HT-29 (cell line): Measurements from ENCODE around the gene RIC3. TPM values are rescaled to one million over a fixed set of nuclear protein-coding genes. Genes with fewer than 3 reads are reported as not detected.
"Not testable (repeated sequence)": the region's sequence is repeated elsewhere in the genome, so short reads cannot be mapped to it uniquely, and the experiment has no call there.

Experiments used
- DNase-seq: peaks from one replicate; pipeline ENCODE4 v3.0.0-alpha.2; 2015; ENCODE audit warnings: low spot score
- total RNA-seq: library from RNA; depleted of rRNA; stranded (reverse); fragments of >200 nt; shearing (Covaris generic); gene quantifications from 2 replicates; pipeline ENCODE4 v1.2.3, GENCODE V29; 2014

Gene RIC3
- total RNA-seq, 1 experiment from 2014 or later: not detected

- DNase-seq: peak; percentile 78
Observed at GRCh38 chr11:8192016-8192895, 23.4 kb upstream of the RIC3 start.

- DNase-seq: no peak
Observed at GRCh38 chr11:8190431-8190830, 21.6 kb upstream of the RIC3 start.

GRCh38 chr11:8186429-8186828 is 17.6 kb upstream of the RIC3 start:
- DNase-seq: no peak

- DNase-seq: no peak
Observed at GRCh38 chr11:8183111-8183510, 14.3 kb upstream of the RIC3 start.

GRCh38 chr11:8180469-8180868 is 11.6 kb upstream of the RIC3 start:
- DNase-seq: no peak

- no peak for DNase-seq
Observed at GRCh38 chr11:8178297-8178696, 9.5 kb upstream of the RIC3 start.

GRCh38 chr11:8177136-8177535 is 8.3 kb upstream of the RIC3 start:
- DNase-seq: no peak

- no peak for DNase-seq
Observed at GRCh38 chr11:8167796-8168195, 1.0 kb downstream of the RIC3 start.

- no peak for DNase-seq
Observed at GRCh38 chr11:8164746-8165145, 4.1 kb downstream of the RIC3 start.

- not testable (repeated sequence) for DNase-seq
Observed at GRCh38 chr11:8161627-8162304, 7.1 kb downstream of the RIC3 start.

GRCh38 chr11:8156877-8157276 is 11.9 kb downstream of the RIC3 start:
- DNase-seq: no peak

GRCh38 chr11:8149726-8150125 is 19.1 kb downstream of the RIC3 start:
- no peak for DNase-seq

- DNase-seq: no peak
Observed at GRCh38 chr11:8138526-8138925, 30.3 kb downstream of the RIC3 start.

GRCh38 chr11:8127447-8127846 is 41.4 kb downstream of the RIC3 start:
- no peak for DNase-seq

- no peak for DNase-seq
Observed at GRCh38 chr11:8126649-8127289, 42.1 kb downstream of the RIC3 start.

- DNase-seq: no peak
Observed at GRCh38 chr11:8122173-8122764, 46.6 kb downstream of the RIC3 start.

GRCh38 chr11:8111636-8112035 is 57.2 kb downstream of the RIC3 start:
- no peak for DNase-seq

GRCh38 chr11:8110396-8110795 is 58.4 kb downstream of the RIC3 start:
- DNase-seq: no peak

GRCh38 chr11:8109675-8110074 is 59.1 kb downstream of the RIC3 start:
- DNase-seq: no peak

GRCh38 chr11:8108421-8108820 is 60.4 kb downstream of the RIC3 start:
- DNase-seq: no peak

- DNase-seq: no peak
Observed at GRCh38 chr11:8107642-8108041, 61.2 kb downstream of the RIC3 start.

GRCh38 chr11:8106679-8107078 is 62.1 kb downstream of the RIC3 start:
- DNase-seq: no peak
